LNCaP clone FGC (cell line): Measurements from ENCODE around the gene RTL3.

Source experiments
- DNase-seq: peaks from one replicate; pipeline ENCODE4 v3.0.0-alpha.2; 2011; ENCODE audit warnings: low read depth
- H3K4me3 ChIP-seq: 2 replicates; pipeline ENCODE4 v1.5.1; 2011; ENCODE audit warnings: mild to moderate bottlenecking, low read depth, low read length, control low read depth
- TF ChIP-seq, protein P1 (sequence below): IDR thresholded peaks from 2 replicates; pipeline ENCODE4 v1.5.1; 2012; ENCODE audit warnings: mild to moderate bottlenecking; ENCODE audit not compliant: control insufficient read depth, insufficient read depth; ENCODE audit errors: extremely low read depth

RTL3 gene

DNA sequence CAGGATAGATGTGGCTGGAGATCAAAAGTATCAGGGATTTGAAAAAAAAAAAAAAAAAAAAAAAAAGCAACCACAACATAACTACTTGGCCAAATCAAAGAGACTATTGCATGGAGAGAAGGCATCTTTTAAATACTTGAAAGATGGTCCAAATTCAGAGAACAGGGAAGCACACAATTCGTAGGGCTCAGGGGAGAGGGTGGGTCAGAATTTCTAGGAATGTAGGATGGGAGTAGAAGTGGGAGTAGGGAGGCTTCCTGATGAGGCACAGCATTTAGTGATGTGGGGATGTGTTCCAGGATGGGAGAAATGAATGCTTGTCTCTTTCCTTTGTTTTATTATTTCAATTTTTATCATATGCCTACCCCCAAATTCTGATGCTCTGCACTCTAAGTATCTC lies 36.3 kb downstream of the RTL3 start:
- DNase-seq = no peak
- TF ChIP-seq, protein P1, sequence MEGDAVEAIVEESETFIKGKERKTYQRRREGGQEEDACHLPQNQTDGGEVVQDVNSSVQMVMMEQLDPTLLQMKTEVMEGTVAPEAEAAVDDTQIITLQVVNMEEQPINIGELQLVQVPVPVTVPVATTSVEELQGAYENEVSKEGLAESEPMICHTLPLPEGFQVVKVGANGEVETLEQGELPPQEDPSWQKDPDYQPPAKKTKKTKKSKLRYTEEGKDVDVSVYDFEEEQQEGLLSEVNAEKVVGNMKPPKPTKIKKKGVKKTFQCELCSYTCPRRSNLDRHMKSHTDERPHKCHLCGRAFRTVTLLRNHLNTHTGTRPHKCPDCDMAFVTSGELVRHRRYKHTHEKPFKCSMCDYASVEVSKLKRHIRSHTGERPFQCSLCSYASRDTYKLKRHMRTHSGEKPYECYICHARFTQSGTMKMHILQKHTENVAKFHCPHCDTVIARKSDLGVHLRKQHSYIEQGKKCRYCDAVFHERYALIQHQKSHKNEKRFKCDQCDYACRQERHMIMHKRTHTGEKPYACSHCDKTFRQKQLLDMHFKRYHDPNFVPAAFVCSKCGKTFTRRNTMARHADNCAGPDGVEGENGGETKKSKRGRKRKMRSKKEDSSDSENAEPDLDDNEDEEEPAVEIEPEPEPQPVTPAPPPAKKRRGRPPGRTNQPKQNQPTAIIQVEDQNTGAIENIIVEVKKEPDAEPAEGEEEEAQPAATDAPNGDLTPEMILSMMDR = no peak
- no peak overlapping the region for H3K4me3 ChIP-seq

DNA sequence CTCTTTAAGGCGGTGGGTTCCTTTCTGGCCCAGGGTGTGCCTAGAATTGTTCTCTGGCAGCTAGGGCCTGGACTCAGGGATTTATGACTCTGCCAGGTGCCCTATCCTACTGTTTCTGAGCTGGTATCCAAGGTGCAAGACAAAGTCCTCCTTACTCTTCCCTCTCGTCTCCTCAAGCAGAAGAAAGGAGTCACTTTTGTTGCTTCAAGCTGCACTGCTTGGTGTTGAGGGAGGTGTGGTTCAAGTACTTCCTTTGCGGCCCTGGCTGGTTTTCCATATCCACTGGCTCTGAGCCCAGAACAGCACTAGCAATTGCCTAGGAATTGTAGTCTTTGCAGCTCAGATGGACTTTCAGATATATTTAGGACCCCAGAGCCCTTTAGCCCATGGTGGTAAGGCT lies 39.3 kb downstream of the RTL3 start:
- TF ChIP-seq, protein P1 = no peak
- DNase-seq = no peak
- H3K4me3 ChIP-seq = no peak overlapping the region

DNA sequence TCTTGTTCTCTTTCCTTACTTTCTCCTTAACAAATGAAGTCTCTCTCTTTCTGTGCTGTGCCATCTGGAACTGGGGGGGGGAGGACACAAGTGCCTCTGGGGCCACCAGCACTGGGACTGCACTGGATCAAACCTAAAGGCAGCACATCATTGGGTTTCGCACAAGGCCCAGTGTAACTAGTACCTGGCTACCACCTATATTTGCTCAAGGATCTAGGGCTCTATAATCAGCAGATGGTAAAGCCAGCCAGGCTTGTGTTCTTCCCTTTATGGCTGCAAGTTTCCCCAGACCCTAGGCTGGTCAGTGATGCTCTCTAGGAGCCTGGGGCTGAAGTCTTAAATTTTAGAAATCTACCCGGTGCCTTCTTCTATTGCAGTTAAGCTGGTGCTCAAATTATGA lies 40.1 kb downstream of the RTL3 start:
- TF ChIP-seq, protein P1 = no peak
- no peak for DNase-seq
- H3K4me3 ChIP-seq = no peak overlapping the region

DNA sequence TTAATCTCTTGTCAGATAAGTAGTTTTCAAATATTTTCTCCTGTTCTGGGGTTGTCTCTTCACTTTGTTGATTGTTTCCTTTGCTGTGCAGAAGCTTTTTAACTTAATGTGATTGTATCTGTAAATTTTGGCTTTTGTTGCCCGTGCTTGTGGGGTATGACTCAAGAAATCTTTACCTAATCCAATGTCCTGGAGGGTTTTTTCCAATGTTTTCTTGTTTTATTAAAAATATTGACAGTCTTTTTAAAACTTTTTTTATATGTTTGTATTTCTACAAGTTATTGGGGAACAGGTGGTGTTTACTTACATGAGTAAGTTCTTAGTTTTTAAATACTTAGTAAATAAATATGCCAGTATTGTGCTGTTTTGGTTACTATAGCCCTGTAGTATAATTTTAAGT lies 44.9 kb downstream of the RTL3 start:
- TF ChIP-seq, protein P1 = no peak
- no peak for DNase-seq
- H3K4me3 ChIP-seq = no peak overlapping the region
